ENCODE results near the gene COPB2. TPM values are rescaled to one million over a fixed set of nuclear protein-coding genes. Genes with fewer than 3 reads are reported as not detected.

The COPB2 gene
- total and polyA plus RNA-seq, 2 of the 8 experiments (the other 6 are each of a cell fraction or from before 2014, with no cell fraction given): 40.3 to 119 TPM

- TF ChIP-seq ATF2 (IDR thresholded peaks at IDR 0.05; ENCODE audit: low read length) (no peak), JUN (IDR thresholded peaks at IDR 0.05; ENCODE audit: low read depth, low read length) (no peak), RFX5 (IDR thresholded peaks at IDR 0.05; ENCODE audit: borderline replicate concordance, low read depth, low read length) (no peak), KDM4A (IDR thresholded peaks at IDR 0.05; ENCODE audit: low read depth, low read length, severe bottlenecking) (no peak), SIN3A (conservative IDR thresholded peaks at IDR 0.05 in 1 of 2, IDR thresholded peaks at IDR 0.05 in 1 of 2; ENCODE audit: low read depth in 1 of 2, low read length in 2 of 2) (no peak)
Measured at GRCh38 chr3:139327231-139327630, 62.2 kb downstream of the COPB2 start (continued).

Measured in H1 (cell line).